HepG2 (cell line): ENCODE results near the gene POU2AF3. TPM values are rescaled to one million over a fixed set of nuclear protein-coding genes. Genes with fewer than 3 reads are reported as not detected.

Source experiments
- CEBPG ChIP-seq: IDR thresholded peaks from 2 replicates; pipeline ENCODE4 v1.6.1; 2016
- CHD4 ChIP-seq: fragments of 200-600 bp; sonication (generic); IDR thresholded peaks from 2 replicates; pipeline ENCODE4 v1.7.0; 2017; ENCODE audit warnings: mild to moderate bottlenecking, low read length, borderline replicate concordance
- CREB1 ChIP-seq, 2 experiments: fragments of 450-650 bp in 1 of 2; IDR thresholded peaks; 2 replicates each; pipeline ENCODE4 v1.6.1; 2016 to 2017; ENCODE audit warnings: control low read depth in 1 of 2, mild to moderate bottlenecking in 1 of 2, missing compliant biosample characterization in 1 of 2, missing genetic modification characterization in 1 of 2
- CTCF ChIP-seq: sonication (generic); formaldehyde crosslinking; IDR thresholded peaks from 2 replicates; pipeline ENCODE4 v1.5.0; 2020; ENCODE audit warnings: mild to moderate bottlenecking, missing genetic modification reagents, moderate library complexity
- FOXA3 ChIP-seq: IDR thresholded peaks from 2 replicates; pipeline ENCODE4 v1.6.1; 2016; ENCODE audit warnings: missing genetic modification reagents, missing compliant biosample characterization
- MED1 ChIP-seq: sonication (generic); formaldehyde crosslinking; IDR thresholded peaks from 2 replicates; pipeline ENCODE4 v1.4.0; 2020; ENCODE audit warnings: missing genetic modification reagents
- MEF2D ChIP-seq: sonication (generic); formaldehyde crosslinking; IDR thresholded peaks from 2 replicates; pipeline ENCODE4 v1.5.1; 2020; ENCODE audit warnings: mild to moderate bottlenecking, missing genetic modification reagents
- ZNF547 ChIP-seq: sonication (generic); formaldehyde crosslinking; IDR thresholded peaks from 2 replicates; pipeline ENCODE4 v1.5.1; 2020; ENCODE audit warnings: mild to moderate bottlenecking, missing genetic modification reagents
- ZSCAN22 ChIP-seq: sonication (generic); formaldehyde crosslinking; IDR thresholded peaks from 2 replicates; pipeline ENCODE4 v1.4.0; 2020; ENCODE audit warnings: mild to moderate bottlenecking, missing genetic modification reagents
- polyA plus RNA-seq, 8 experiments: library from polyadenylated mRNA; depleted of rRNA in 3 of 8; stranded (reverse) in 7 of 8; unstranded in 1 of 8; fragments of >200 nt; fragmentation: Illumina TruSeq in 4 of 8; extraction: Trizol in 4 of 8; gene quantifications; 2 replicates each; pipeline versions ENCODE4 v1.2.1 to v1.2.3, GENCODE V29; 2011 to 2016; ENCODE audit warnings: low read depth in 4 of 8, missing spikeins in 1 of 8, mixed read lengths in 1 of 8; ENCODE audit not compliant: insufficient read depth in 1 of 8
- total RNA-seq, 5 experiments: library from RNA; depleted of rRNA; stranded (reverse); fragments of >200 nt; fragmentation: Illumina TruSeq; extraction: Trizol; gene quantifications; 2 replicates each; pipeline ENCODE4 v1.2.3, GENCODE V29; 2016; ENCODE audit warnings: low read depth in 1 of 5
- TF ChIP-seq, protein P1 (sequence below): fragments of 450-650 bp; IDR thresholded peaks from 2 replicates; pipeline ENCODE4 v1.6.1; 2017; ENCODE audit warnings: mild to moderate bottlenecking
- TF ChIP-seq, protein P2 (sequence below): sonication (generic); formaldehyde crosslinking; IDR thresholded peaks from 2 replicates; pipeline ENCODE4 v1.4.0; 2020; ENCODE audit warnings: mild to moderate bottlenecking, missing genetic modification reagents
- TF ChIP-seq, protein P3 (sequence below): sonication (generic); formaldehyde crosslinking; IDR thresholded peaks from 2 replicates; pipeline ENCODE4 v1.5.1; 2020; ENCODE audit warnings: missing genetic modification reagents, mild to moderate bottlenecking, borderline replicate concordance
- TF ChIP-seq, protein P4 (sequence below): IDR thresholded peaks from 2 replicates; pipeline ENCODE4 v1.6.1; 2016; ENCODE audit warnings: low read depth, missing genetic modification reagents, missing compliant biosample characterization

POU2AF3 gene
- total and polyA plus RNA-seq, 2 of the 13 experiments (the other 11 are each of a cell fraction or from before 2014, with no cell fraction given) = 7.8 to 71.2 TPM

DNA sequence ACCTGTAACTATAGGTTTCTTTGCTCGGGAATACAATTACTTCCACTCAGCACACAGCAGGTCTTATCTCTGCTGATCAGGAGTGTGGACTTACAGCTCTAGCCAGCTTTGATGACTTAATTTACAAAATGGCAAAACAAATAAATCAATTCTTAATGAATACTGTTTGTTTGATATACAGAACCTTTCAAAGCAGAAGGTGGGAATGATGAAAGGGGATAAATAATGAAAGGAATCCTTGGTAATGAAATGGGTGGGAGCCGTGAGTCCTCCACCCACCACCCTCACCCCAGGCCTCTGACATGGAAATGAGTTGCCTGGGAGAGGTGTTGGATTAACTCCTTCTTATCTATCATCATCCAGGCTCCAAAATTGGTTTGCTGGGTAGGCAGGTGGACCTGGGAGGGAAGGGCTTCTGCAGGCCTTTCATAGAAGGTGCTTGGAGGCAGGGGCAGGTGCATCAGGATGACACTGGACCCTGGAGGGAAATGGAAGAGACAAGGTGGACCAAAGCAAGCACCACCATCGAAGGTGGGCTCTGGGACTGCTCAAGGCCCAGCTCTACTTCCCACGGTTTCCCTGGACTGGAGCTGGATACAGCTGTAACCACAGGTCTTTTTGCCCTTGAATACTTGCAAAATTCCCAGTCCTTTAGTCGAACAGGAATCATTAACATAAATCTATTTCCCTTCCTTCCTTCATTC, 57.8 kb downstream of the POU2AF3 start (continued):
- TF ChIP-seq, protein P1, sequence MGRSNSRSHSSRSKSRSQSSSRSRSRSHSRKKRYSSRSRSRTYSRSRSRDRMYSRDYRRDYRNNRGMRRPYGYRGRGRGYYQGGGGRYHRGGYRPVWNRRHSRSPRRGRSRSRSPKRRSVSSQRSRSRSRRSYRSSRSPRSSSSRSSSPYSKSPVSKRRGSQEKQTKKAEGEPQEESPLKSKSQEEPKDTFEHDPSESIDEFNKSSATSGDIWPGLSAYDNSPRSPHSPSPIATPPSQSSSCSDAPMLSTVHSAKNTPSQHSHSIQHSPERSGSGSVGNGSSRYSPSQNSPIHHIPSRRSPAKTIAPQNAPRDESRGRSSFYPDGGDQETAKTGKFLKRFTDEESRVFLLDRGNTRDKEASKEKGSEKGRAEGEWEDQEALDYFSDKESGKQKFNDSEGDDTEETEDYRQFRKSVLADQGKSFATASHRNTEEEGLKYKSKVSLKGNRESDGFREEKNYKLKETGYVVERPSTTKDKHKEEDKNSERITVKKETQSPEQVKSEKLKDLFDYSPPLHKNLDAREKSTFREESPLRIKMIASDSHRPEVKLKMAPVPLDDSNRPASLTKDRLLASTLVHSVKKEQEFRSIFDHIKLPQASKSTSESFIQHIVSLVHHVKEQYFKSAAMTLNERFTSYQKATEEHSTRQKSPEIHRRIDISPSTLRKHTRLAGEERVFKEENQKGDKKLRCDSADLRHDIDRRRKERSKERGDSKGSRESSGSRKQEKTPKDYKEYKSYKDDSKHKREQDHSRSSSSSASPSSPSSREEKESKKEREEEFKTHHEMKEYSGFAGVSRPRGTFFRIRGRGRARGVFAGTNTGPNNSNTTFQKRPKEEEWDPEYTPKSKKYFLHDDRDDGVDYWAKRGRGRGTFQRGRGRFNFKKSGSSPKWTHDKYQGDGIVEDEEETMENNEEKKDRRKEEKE = no peak
- no peak for TF ChIP-seq CEBPG (CRISPR knock-in tag)
- TF ChIP-seq CHD4 = no peak
- TF ChIP-seq MED1 (CRISPR knock-in tag) = peak; percentile 57
- TF ChIP-seq ZSCAN22 (CRISPR knock-in tag) = no peak
- no peak for TF ChIP-seq MEF2D
- TF ChIP-seq CREB1 (IDR thresholded peaks at IDR 0.05) = no peak
- 0 out of 2 replicates have a peak, but pooled peaks have one; percentile 30 for TF ChIP-seq CREB1 (CRISPR knock-in tag; IDR thresholded peaks at IDR 0.05)
- TF ChIP-seq, protein P2, sequence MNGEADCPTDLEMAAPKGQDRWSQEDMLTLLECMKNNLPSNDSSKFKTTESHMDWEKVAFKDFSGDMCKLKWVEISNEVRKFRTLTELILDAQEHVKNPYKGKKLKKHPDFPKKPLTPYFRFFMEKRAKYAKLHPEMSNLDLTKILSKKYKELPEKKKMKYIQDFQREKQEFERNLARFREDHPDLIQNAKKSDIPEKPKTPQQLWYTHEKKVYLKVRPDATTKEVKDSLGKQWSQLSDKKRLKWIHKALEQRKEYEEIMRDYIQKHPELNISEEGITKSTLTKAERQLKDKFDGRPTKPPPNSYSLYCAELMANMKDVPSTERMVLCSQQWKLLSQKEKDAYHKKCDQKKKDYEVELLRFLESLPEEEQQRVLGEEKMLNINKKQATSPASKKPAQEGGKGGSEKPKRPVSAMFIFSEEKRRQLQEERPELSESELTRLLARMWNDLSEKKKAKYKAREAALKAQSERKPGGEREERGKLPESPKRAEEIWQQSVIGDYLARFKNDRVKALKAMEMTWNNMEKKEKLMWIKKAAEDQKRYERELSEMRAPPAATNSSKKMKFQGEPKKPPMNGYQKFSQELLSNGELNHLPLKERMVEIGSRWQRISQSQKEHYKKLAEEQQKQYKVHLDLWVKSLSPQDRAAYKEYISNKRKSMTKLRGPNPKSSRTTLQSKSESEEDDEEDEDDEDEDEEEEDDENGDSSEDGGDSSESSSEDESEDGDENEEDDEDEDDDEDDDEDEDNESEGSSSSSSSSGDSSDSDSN (CRISPR knock-in tag) = no peak
- TF ChIP-seq, protein P3, sequence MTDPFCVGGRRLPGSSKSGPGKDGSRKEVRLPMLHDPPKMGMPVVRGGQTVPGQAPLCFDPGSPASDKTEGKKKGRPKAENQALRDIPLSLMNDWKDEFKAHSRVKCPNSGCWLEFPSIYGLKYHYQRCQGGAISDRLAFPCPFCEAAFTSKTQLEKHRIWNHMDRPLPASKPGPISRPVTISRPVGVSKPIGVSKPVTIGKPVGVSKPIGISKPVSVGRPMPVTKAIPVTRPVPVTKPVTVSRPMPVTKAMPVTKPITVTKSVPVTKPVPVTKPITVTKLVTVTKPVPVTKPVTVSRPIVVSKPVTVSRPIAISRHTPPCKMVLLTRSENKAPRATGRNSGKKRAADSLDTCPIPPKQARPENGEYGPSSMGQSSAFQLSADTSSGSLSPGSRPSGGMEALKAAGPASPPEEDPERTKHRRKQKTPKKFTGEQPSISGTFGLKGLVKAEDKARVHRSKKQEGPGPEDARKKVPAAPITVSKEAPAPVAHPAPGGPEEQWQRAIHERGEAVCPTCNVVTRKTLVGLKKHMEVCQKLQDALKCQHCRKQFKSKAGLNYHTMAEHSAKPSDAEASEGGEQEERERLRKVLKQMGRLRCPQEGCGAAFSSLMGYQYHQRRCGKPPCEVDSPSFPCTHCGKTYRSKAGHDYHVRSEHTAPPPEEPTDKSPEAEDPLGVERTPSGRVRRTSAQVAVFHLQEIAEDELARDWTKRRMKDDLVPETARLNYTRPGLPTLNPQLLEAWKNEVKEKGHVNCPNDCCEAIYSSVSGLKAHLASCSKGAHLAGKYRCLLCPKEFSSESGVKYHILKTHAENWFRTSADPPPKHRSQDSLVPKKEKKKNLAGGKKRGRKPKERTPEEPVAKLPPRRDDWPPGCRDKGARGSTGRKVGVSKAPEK (CRISPR knock-in tag) = no peak
- TF ChIP-seq ZNF547 = no peak
- TF ChIP-seq, protein P4, sequence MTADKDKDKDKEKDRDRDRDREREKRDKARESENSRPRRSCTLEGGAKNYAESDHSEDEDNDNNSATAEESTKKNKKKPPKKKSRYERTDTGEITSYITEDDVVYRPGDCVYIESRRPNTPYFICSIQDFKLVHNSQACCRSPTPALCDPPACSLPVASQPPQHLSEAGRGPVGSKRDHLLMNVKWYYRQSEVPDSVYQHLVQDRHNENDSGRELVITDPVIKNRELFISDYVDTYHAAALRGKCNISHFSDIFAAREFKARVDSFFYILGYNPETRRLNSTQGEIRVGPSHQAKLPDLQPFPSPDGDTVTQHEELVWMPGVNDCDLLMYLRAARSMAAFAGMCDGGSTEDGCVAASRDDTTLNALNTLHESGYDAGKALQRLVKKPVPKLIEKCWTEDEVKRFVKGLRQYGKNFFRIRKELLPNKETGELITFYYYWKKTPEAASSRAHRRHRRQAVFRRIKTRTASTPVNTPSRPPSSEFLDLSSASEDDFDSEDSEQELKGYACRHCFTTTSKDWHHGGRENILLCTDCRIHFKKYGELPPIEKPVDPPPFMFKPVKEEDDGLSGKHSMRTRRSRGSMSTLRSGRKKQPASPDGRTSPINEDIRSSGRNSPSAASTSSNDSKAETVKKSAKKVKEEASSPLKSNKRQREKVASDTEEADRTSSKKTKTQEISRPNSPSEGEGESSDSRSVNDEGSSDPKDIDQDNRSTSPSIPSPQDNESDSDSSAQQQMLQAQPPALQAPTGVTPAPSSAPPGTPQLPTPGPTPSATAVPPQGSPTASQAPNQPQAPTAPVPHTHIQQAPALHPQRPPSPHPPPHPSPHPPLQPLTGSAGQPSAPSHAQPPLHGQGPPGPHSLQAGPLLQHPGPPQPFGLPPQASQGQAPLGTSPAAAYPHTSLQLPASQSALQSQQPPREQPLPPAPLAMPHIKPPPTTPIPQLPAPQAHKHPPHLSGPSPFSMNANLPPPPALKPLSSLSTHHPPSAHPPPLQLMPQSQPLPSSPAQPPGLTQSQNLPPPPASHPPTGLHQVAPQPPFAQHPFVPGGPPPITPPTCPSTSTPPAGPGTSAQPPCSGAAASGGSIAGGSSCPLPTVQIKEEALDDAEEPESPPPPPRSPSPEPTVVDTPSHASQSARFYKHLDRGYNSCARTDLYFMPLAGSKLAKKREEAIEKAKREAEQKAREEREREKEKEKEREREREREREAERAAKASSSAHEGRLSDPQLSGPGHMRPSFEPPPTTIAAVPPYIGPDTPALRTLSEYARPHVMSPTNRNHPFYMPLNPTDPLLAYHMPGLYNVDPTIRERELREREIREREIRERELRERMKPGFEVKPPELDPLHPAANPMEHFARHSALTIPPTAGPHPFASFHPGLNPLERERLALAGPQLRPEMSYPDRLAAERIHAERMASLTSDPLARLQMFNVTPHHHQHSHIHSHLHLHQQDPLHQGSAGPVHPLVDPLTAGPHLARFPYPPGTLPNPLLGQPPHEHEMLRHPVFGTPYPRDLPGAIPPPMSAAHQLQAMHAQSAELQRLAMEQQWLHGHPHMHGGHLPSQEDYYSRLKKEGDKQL = 0 out of 2 replicates have a peak, but pooled peaks have one; percentile 27
- peak; percentile 14; the same call in 1 of the 2 replicates for TF ChIP-seq FOXA3 (CRISPR knock-in tag)
- TF ChIP-seq CTCF (CRISPR knock-in tag) = no peak
